Measurements from ENCODE around the gene PGRMC2. TPM values are rescaled to one million over a fixed set of nuclear protein-coding genes. Genes with fewer than 3 reads are reported as not detected.

Gene PGRMC2
- total RNA-seq, 1 experiment from 2014 or later, result 77.6 TPM

DNA sequence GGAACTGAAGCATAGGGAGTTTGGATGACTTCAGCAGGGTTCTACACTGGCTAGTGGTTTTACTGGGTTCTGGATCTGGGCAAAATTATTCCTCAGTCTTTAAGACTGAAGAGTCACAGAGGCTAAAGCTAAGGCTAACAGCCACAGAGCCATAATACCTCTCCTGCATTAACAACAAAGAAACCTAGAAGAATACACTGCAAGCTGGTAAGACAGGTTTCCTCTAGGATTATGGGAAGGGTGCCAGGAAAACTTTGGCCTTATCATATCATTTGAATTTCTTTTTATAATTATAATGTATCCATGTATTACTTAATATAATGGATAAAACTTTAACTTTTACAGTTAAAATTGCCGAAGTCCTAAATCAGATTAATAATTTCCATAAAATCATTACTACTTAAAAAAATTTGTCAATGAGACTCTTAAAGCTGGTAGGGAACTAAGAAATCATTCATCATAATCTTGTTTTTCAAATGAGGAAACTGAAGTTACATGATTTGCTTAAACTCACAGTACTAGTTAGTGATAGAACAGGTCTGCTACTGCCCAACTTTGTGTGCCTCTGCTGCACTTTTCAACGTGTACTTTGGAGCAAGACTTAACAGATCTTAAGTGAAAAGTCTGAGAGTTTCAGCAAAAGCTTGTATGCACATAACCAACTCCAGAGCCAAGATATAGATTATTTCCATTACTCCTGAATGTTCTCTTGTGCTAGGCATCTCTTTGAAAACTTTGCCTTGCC lies 24.2 kb upstream of the PGRMC2 start:
- DNase-seq, result no peak
- no peak overlapping the region for H4K5ac ChIP-seq (ENCODE audit: insufficient read length, low read depth, low read length)
- no peaks in the 10 kb centered on the region for H3K23me2 ChIP-seq (ENCODE audit: insufficient read length, low read depth, low read length, poor library complexity, severe bottlenecking)
- H4K8ac ChIP-seq (replicated peaks; ENCODE audit: insufficient read length, low read depth, low read length), result no peak overlapping the region
- no peak overlapping the region for H3K9ac ChIP-seq (ENCODE audit: extremely low read depth, insufficient read length, low read length)
- H2BK12ac ChIP-seq (ENCODE audit: insufficient read length, low read depth, low read length), result no peak overlapping the region
- Mint-ChIP-seq H3K27ac (peak overlapping the region in 1 of 3 experiments; percentile 66; a peak in 2 of 7 replicates), H3K36me3 (ENCODE audit: insufficient read depth in 1 of 3, low read depth in 3 of 3) (peaks cover 2 to 7% (median 4%) of the 10 kb centered on the region in 3 experiments; a peak in 2 of 7 replicates), H3K4me1 (peaks cover 5 to 14% of the 10 kb centered on the region in 2 experiments; a peak in 3 of 4 replicates), H3K9me3 (no peaks in the 10 kb centered on the region), H3K4me3 (no peak overlapping the region), H3K27me3 (ENCODE audit: low read depth) (no peaks in the 10 kb centered on the region)
- H3K4me1 ChIP-seq (ENCODE audit: insufficient read depth, low read length), result no peaks in the 10 kb centered on the region; the same call in 1 of the 2 replicates
- H2BK5ac ChIP-seq (ENCODE audit: insufficient read length, low read length), result no peak overlapping the region
- H3K18ac ChIP-seq (ENCODE audit: insufficient read length, low read depth, low read length), result no peak overlapping the region
- H3K79me2 ChIP-seq (ENCODE audit: insufficient read depth, low read length), result no peaks in the 10 kb centered on the region
- H2AK5ac ChIP-seq (ENCODE audit: insufficient read length, low read length), result no peak overlapping the region
- TF ChIP-seq, protein P1, sequence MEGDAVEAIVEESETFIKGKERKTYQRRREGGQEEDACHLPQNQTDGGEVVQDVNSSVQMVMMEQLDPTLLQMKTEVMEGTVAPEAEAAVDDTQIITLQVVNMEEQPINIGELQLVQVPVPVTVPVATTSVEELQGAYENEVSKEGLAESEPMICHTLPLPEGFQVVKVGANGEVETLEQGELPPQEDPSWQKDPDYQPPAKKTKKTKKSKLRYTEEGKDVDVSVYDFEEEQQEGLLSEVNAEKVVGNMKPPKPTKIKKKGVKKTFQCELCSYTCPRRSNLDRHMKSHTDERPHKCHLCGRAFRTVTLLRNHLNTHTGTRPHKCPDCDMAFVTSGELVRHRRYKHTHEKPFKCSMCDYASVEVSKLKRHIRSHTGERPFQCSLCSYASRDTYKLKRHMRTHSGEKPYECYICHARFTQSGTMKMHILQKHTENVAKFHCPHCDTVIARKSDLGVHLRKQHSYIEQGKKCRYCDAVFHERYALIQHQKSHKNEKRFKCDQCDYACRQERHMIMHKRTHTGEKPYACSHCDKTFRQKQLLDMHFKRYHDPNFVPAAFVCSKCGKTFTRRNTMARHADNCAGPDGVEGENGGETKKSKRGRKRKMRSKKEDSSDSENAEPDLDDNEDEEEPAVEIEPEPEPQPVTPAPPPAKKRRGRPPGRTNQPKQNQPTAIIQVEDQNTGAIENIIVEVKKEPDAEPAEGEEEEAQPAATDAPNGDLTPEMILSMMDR (conservative IDR thresholded peaks at IDR 0.05), result no peak
- H3K4me2 ChIP-seq (ENCODE audit: insufficient read depth, insufficient read length, low read length), result no peak overlapping the region
- H2AFZ ChIP-seq (ENCODE audit: low read length), result no peak overlapping the region
- H3K27ac ChIP-seq (ENCODE audit: insufficient read length, low read depth, low read length), result no peak overlapping the region
- H3T11ph ChIP-seq (ENCODE audit: low read length), result no peak overlapping the region
- no peaks in the 10 kb centered on the region for H3K79me1 ChIP-seq (ENCODE audit: insufficient read depth, low read depth, low read length, poor library complexity, severe bottlenecking)
- no peak overlapping the region for H4K91ac ChIP-seq (ENCODE audit: insufficient read length, low read depth, low read length)
- H3K9me3 ChIP-seq (ENCODE audit: control insufficient read depth, low read depth, low read length), result no peaks in the 10 kb centered on the region
- H3K14ac ChIP-seq (ENCODE audit: insufficient read depth, low read length), result no peak overlapping the region
- no peak overlapping the region for H3K4ac ChIP-seq (ENCODE audit: low read depth, low read length)
- no peak overlapping the region for H3K23ac ChIP-seq (ENCODE audit: insufficient read length, low read depth, low read length)
- H2BK20ac ChIP-seq (ENCODE audit: low read depth, low read length, poor library complexity, severe bottlenecking), result no peak overlapping the region
- WGBS (ENCODE audit: extremely low coverage, insufficient read length, low lambda C conversion rate), result no CpG with 5 or more reads among the region's 2 CpGs
- H4K20me1 ChIP-seq (ENCODE audit: control insufficient read depth, insufficient read depth, insufficient read length), result no peaks in the 10 kb centered on the region
- H3K27me3 ChIP-seq (ENCODE audit: insufficient read depth, low read length), result no peaks in the 10 kb centered on the region
- no peak overlapping the region for H3K56ac ChIP-seq (ENCODE audit: insufficient read length, low read depth, low read length)
- no peak overlapping the region for H2BK120ac ChIP-seq (ENCODE audit: low read depth, low read length, poor library complexity, severe bottlenecking)
- H2BK15ac ChIP-seq (ENCODE audit: low read depth, low read length), result no peak overlapping the region
